CD8-positive, alpha-beta memory T cell (primary cell): ENCODE measurements around the gene NME9. TPM values are rescaled to one million over a fixed set of nuclear protein-coding genes. Genes with fewer than 3 reads are reported as not detected.

Experiments used
- CTCF ChIA-PET: fragments of 350-600 bp; sonication (Branson Sonifier 250); formaldehyde crosslinking; loops from one replicate; lab custom pipeline; 2021; ENCODE audit warnings: antibody characterized with exemption; lab: Charles Lee
- POLR2A ChIA-PET: fragments of 350-600 bp; sonication (Branson Sonifier 250); formaldehyde crosslinking; loops from one replicate; lab custom pipeline; 2021; ENCODE audit warnings: antibody characterized with exemption; lab: Charles Lee
- DNase-seq, 5 donors: peaks; one replicate each; pipeline versions ENCODE4 v3.0.0 to v3.0.0-alpha.2; 2020 to 2022; ENCODE audit warnings: mixed read lengths in 1 of 5
- H3K27ac ChIP-seq: one replicate; pipeline ENCODE4 v1.7.0; 2013; ENCODE audit warnings: low read depth, mild to moderate bottlenecking, low read length, moderate library complexity
- H3K27me3 ChIP-seq: 2 replicates; pipeline ENCODE4 v1.7.0; 2013; ENCODE audit warnings: low read length, mild to moderate bottlenecking; ENCODE audit not compliant: insufficient read depth, poor library complexity, severe bottlenecking
- H3K36me3 ChIP-seq: 2 replicates; pipeline ENCODE4 v1.7.0; 2013; ENCODE audit warnings: mild to moderate bottlenecking, low read length, moderate library complexity; ENCODE audit not compliant: insufficient read depth
- H3K4me1 ChIP-seq: 2 replicates; pipeline ENCODE4 v1.7.0; 2013; ENCODE audit warnings: mild to moderate bottlenecking, low read length, moderate library complexity; ENCODE audit not compliant: insufficient read depth
- H3K4me3 ChIP-seq: 2 replicates; pipeline ENCODE4 v1.7.0; 2013; ENCODE audit warnings: mild to moderate bottlenecking, low read length
- H3K9me3 ChIP-seq: 2 replicates; pipeline ENCODE4 v1.7.0; 2013; ENCODE audit warnings: mild to moderate bottlenecking, low read length
- H3K27ac Mint-ChIP-seq, 8 donors: one replicate each; pipeline ENCODE4 v1.8.0; 2020 to 2021; ENCODE audit warnings: mixed read lengths in 8 of 8, mild to moderate bottlenecking in 6 of 8, inconsistent platforms in 3 of 8, moderate library complexity in 3 of 8
- H3K27me3 Mint-ChIP-seq, 2 donors: one replicate each; pipeline ENCODE4 v1.8.0; 2020 to 2021; ENCODE audit warnings: mixed read lengths in 2 of 2, mild to moderate bottlenecking in 1 of 2, moderate library complexity in 1 of 2
- H3K36me3 Mint-ChIP-seq, 3 donors: one replicate each; pipeline ENCODE4 v1.8.0; 2020 to 2021; ENCODE audit warnings: mixed read lengths in 3 of 3, inconsistent platforms in 1 of 3, mild to moderate bottlenecking in 1 of 3
- H3K4me1 Mint-ChIP-seq, 3 donors: one replicate each; pipeline ENCODE4 v1.8.0; 2020 to 2021; ENCODE audit warnings: mixed read lengths in 3 of 3, inconsistent platforms in 1 of 3, mild to moderate bottlenecking in 1 of 3
- H3K4me3 Mint-ChIP-seq, 7 donors: one replicate each; pipeline ENCODE4 v1.8.0; 2020 to 2021; ENCODE audit warnings: mixed read lengths in 7 of 7, mild to moderate bottlenecking in 6 of 7, moderate library complexity in 4 of 7, inconsistent platforms in 2 of 7
- H3K9me3 Mint-ChIP-seq, 5 donors: one replicate each; pipeline ENCODE4 v1.8.0; 2020 to 2022; ENCODE audit warnings: mixed read lengths in 5 of 5, mild to moderate bottlenecking in 3 of 5, moderate library complexity in 2 of 5, inconsistent platforms in 1 of 5
- polyA plus RNA-seq: library from polyadenylated mRNA; unstranded; fragments of 300-500 nt; fragmentation: Illumina TruSeq; gene quantifications from one replicate; pipeline ENCODE4 v1.2.3, GENCODE V29; 2021
- total RNA-seq, 2 experiments: library from RNA; stranded (reverse); gene quantifications; one replicate each; pipeline ENCODE4 v1.2.3, GENCODE V29; 2021

NME9 gene
- total and polyA plus RNA-seq, 3 experiments from 2014 or later = 0.44 TPM; not detected in 2

- Mint-ChIP-seq H3K9me3 (no peaks in the 10 kb centered on the region), H3K27ac (no peak overlapping the region), H3K36me3 (no peaks in the 10 kb centered on the region), H3K4me3 (no peak overlapping the region), H3K27me3 (peaks cover 18 to 23% of the 10 kb centered on the region in 2 donors), H3K4me1 (no peaks in the 10 kb centered on the region)
- ChIA-PET POLR2A (no interaction called here), CTCF (no interaction called here)
- H3K4me1 ChIP-seq = no peaks in the 10 kb centered on the region
- no peak for DNase-seq
- no peaks in the 10 kb centered on the region for H3K9me3 ChIP-seq
- H3K36me3 ChIP-seq = no peaks in the 10 kb centered on the region
- no peak overlapping the region for H3K4me3 ChIP-seq
- no peak overlapping the region for H3K27ac ChIP-seq
- no peaks in the 10 kb centered on the region for H3K27me3 ChIP-seq
Observed at GRCh38 chr3:138366006-138366759, 36.5 kb upstream of the NME9 start.

DNA sequence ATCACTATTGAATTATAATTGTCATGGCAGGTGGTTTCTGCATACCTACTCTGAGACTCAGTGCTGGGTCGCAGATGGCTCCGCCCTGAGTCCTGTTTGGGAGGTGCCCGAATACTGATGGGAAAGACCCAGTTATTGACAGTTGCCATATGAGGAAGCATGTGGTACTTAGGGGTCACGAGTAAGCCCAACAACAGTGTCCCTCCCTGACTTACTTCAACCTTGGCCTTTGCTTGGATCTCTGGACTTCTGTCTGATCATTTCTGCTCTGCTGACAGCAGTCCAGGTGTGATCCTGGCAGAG is 35.6 kb upstream of the NME9 start:
- no peaks in the 10 kb centered on the region for H3K27me3 ChIP-seq
- CTCF ChIA-PET = no interaction called here

DNA sequence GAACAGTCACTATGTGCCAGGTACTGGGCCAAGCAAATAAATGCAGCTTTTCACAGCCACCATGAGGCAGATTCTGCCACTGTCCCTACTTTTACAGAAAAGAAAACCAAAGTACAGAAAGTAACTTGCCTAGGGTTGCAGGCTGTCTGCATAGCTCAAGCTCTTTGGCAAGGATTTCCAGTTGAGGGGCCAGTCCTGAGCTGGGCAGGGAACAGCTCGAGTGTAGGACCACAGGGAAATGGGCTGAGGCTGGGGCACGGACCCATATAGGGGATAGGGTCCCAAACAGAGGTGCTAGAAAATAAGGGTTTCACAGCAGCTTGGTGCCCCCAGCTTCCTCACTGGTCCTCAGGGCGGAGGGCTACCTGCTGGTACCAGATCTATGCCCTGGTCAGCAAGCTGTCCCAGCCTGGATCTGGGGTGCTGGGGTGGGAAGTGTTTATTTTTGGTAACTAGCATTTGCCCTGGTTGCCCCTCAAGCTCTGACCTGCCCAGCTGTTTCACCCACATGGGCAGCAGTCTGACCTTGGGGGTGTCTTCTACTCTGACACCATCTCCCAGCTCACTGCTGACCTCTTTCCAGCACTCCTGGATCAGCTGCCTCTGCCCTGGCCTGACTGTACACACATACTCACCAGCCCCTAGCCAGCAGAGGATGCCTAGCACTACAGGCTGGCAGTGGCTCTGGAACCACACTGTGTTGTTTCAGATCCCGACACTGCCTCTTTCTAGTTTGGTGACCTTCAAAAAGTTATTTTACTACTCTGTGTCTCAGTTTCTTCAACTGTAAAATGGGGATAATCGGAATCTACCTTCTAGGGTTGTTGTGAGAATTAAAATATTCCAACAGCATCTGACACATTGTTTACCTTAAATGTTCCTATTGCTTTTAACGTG is 35.0 kb upstream of the NME9 start:
- POLR2A ChIA-PET = no interaction called here

More for the DNA sequence above, 35.6 kb upstream of the NME9 start:
- H3K4me1 ChIP-seq = no peaks in the 10 kb centered on the region
- no peaks in the 10 kb centered on the region for H3K36me3 Mint-ChIP-seq
- H3K4me1 Mint-ChIP-seq = no peaks in the 10 kb centered on the region
- H3K27ac Mint-ChIP-seq = no peak overlapping the region
- H3K4me3 ChIP-seq = no peak overlapping the region
- no peaks in the 10 kb centered on the region for H3K9me3 ChIP-seq
- POLR2A ChIA-PET = no interaction called here
- H3K27me3 Mint-ChIP-seq = peaks cover 9 to 16% of the 10 kb centered on the region in 2 donors
- no peaks in the 10 kb centered on the region for H3K9me3 Mint-ChIP-seq
- no peak overlapping the region for H3K27ac ChIP-seq
- no peak overlapping the region for H3K4me3 Mint-ChIP-seq
- no peak for DNase-seq
- no peaks in the 10 kb centered on the region for H3K36me3 ChIP-seq

GRCh38 chr3:138363322-138363721 is 33.7 kb upstream of the NME9 start:
- Mint-ChIP-seq H3K36me3 (no peaks in the 10 kb centered on the region), H3K4me3 (no peak overlapping the region), H3K27me3 (peaks cover 3 to 16% of the 10 kb centered on the region in 2 donors), H3K27ac (peak overlapping the region in 1 of 8 donors; percentile 55), H3K4me1 (no peaks in the 10 kb centered on the region), H3K9me3 (no peaks in the 10 kb centered on the region)
- ChIA-PET POLR2A (no interaction called here), CTCF (no interaction called here)
- H3K4me3 ChIP-seq = no peak overlapping the region
- DNase-seq = no peak
- no peaks in the 10 kb centered on the region for H3K4me1 ChIP-seq
- H3K27ac ChIP-seq = no peak overlapping the region
- no peaks in the 10 kb centered on the region for H3K27me3 ChIP-seq
- no peaks in the 10 kb centered on the region for H3K9me3 ChIP-seq
- H3K36me3 ChIP-seq = no peaks in the 10 kb centered on the region

More for the DNA sequence above, 35.0 kb upstream of the NME9 start:
- Mint-ChIP-seq H3K36me3 (no peaks in the 10 kb centered on the region), H3K4me1 (no peaks in the 10 kb centered on the region), H3K27me3 (peaks cover 9 to 16% of the 10 kb centered on the region in 2 donors), H3K4me3 (no peak overlapping the region), H3K27ac (peak overlapping the region in 1 of 8 donors; percentile 30), H3K9me3 (no peaks in the 10 kb centered on the region)
- H3K27ac ChIP-seq = no peak overlapping the region
- H3K4me1 ChIP-seq = no peaks in the 10 kb centered on the region
- no peak for DNase-seq
- H3K9me3 ChIP-seq = no peaks in the 10 kb centered on the region
- no peaks in the 10 kb centered on the region for H3K27me3 ChIP-seq
- CTCF ChIA-PET = no interaction called here
- H3K4me3 ChIP-seq = no peak overlapping the region
- H3K36me3 ChIP-seq = no peaks in the 10 kb centered on the region

- CTCF ChIA-PET = no interaction called here
- no peaks in the 10 kb centered on the region for H3K27me3 ChIP-seq
Observed at GRCh38 chr3:138362538-138362937, 32.9 kb upstream of the NME9 start.

DNA sequence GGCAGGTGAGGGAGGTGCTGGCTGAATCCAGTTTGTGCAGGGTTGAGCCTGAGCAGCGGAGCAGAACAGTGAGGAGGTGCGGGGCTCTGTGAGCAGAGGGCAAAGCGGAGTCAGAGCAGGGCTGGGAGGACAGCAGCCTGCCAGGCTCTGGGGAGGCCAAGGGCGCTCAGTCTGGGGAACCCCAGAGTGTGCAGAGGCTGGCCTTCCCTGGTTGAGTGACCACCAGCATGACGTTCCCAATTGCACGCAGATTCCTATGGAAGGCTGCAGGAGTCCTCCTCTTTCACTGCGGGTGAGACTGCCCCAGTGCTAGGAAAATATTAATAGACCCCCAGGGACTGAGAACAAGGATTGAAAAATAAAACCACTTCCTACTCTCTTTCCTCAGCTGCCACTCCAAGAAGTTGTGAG is 31.9 kb upstream of the NME9 start:
- POLR2A ChIA-PET = no interaction called here
- H3K9me3 Mint-ChIP-seq = no peaks in the 10 kb centered on the region

More at GRCh38 chr3:138362538-138362937, 32.9 kb upstream of the NME9 start:
- no peaks in the 10 kb centered on the region for H3K4me1 ChIP-seq
- Mint-ChIP-seq H3K4me1 (no peaks in the 10 kb centered on the region), H3K27me3 (peaks cover 0 to 18% of the 10 kb centered on the region in 2 donors), H3K27ac (no peak overlapping the region), H3K36me3 (no peaks in the 10 kb centered on the region), H3K4me3 (no peak overlapping the region), H3K9me3 (no peaks in the 10 kb centered on the region)
- POLR2A ChIA-PET = no interaction called here
- no peak overlapping the region for H3K4me3 ChIP-seq
- no peak for DNase-seq
- H3K36me3 ChIP-seq = no peaks in the 10 kb centered on the region
- H3K9me3 ChIP-seq = no peaks in the 10 kb centered on the region
- no peak overlapping the region for H3K27ac ChIP-seq

GRCh38 chr3:138360869-138361525 is 31.3 kb upstream of the NME9 start:
- Histone ChIP-seq H3K9me3 (no peaks in the 10 kb centered on the region), H3K27ac (no peak overlapping the region), H3K4me3 (no peak overlapping the region), H3K4me1 (no peaks in the 10 kb centered on the region), H3K36me3 (no peaks in the 10 kb centered on the region), H3K27me3 (no peaks in the 10 kb centered on the region)
- no peak for DNase-seq
- no peak overlapping the region for H3K27ac Mint-ChIP-seq
- CTCF ChIA-PET = no interaction called here
- no peak overlapping the region for H3K4me3 Mint-ChIP-seq
- POLR2A ChIA-PET = no interaction called here
- H3K36me3 Mint-ChIP-seq = no peaks in the 10 kb centered on the region
- no peaks in the 10 kb centered on the region for H3K9me3 Mint-ChIP-seq
- peaks cover 2 to 21% of the 10 kb centered on the region in 2 donors for H3K27me3 Mint-ChIP-seq
- no peaks in the 10 kb centered on the region for H3K4me1 Mint-ChIP-seq

More for the DNA sequence above, 31.9 kb upstream of the NME9 start:
- Mint-ChIP-seq H3K27me3 (peaks cover 2 to 21% of the 10 kb centered on the region in 2 donors), H3K4me1 (no peaks in the 10 kb centered on the region), H3K27ac (no peak overlapping the region), H3K4me3 (no peak overlapping the region), H3K36me3 (no peaks in the 10 kb centered on the region)
- DNase-seq = no peak
- CTCF ChIA-PET = no interaction called here
- Histone ChIP-seq H3K4me3 (no peak overlapping the region), H3K27me3 (no peaks in the 10 kb centered on the region), H3K9me3 (no peaks in the 10 kb centered on the region), H3K36me3 (no peaks in the 10 kb centered on the region), H3K27ac (no peak overlapping the region), H3K4me1 (no peaks in the 10 kb centered on the region)
